Adrenal gland (tissue), 5 donors: ENCODE measurements around the gene ADAMTS20.

Source experiments
- POLR2A ChIP-seq, 2 donors: fragments of 450-650 bp; IDR thresholded peaks; one replicate each; pipeline ENCODE4 v1.6.1; 2017; ENCODE audit warnings: antibody characterized with exemption in 2 of 2, mild to moderate bottlenecking in 2 of 2, moderate library complexity in 1 of 2
- TF ChIP-seq, protein P1 (sequence below), 6 experiments: fragments of 450-650 bp in 4 of 6; fragments of 200-600 bp in 2 of 6; sonication (generic) in 1 of 6; IDR thresholded peaks; 1 replicate in 5 of 6; 2 replicates in 1 of 6; pipeline versions ENCODE4 v1.5.1 to v1.8.0; 2016 to 2021; ENCODE audit warnings: antibody characterized with exemption in 6 of 6, mild to moderate bottlenecking in 2 of 6, moderate library complexity in 1 of 6
- donor health status: DM: no; HTN: no; CAD: no.

DNA sequence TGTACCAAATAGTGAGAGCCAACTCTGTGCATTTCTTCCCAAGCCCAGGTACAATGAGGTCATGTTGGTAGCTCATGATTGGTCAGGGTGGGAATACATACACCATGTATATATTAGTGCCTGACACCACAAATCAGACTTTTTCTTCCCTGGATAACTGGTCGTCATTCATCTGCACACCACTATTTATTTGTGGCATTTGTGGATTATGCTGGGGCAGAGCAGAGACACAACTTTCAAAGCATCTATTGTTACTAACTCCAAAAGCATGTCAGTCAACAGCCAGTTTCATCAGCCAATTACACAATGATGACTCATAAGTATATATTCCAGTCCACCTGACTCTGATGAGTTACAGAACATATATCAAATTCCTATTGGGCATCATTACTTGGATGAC lies 181.7 kb downstream of the ADAMTS20 start:
- TF ChIP-seq, protein P1, sequence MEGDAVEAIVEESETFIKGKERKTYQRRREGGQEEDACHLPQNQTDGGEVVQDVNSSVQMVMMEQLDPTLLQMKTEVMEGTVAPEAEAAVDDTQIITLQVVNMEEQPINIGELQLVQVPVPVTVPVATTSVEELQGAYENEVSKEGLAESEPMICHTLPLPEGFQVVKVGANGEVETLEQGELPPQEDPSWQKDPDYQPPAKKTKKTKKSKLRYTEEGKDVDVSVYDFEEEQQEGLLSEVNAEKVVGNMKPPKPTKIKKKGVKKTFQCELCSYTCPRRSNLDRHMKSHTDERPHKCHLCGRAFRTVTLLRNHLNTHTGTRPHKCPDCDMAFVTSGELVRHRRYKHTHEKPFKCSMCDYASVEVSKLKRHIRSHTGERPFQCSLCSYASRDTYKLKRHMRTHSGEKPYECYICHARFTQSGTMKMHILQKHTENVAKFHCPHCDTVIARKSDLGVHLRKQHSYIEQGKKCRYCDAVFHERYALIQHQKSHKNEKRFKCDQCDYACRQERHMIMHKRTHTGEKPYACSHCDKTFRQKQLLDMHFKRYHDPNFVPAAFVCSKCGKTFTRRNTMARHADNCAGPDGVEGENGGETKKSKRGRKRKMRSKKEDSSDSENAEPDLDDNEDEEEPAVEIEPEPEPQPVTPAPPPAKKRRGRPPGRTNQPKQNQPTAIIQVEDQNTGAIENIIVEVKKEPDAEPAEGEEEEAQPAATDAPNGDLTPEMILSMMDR (IDR thresholded peaks at IDR 0.05): no peak
- no peak for TF ChIP-seq POLR2A (IDR thresholded peaks at IDR 0.05)
